RWPE2 (cell line): ENCODE data around the gene PHF12.
A peak's percentile ranks its signal among the peaks of the same experiment; 100 is the strongest.

Experiments used
- ATAC-seq: fragments of 200-7000 bp; cut with Tn5 transposase; 3 replicates; pipeline ENCODE4 v1.9.1; 2021; ENCODE audit warnings: low read depth
- DNase-seq: peaks from one replicate; pipeline ENCODE4 v3.0.0-alpha.2; 2020; ENCODE audit warnings: low spot score
- H3K27ac ChIP-seq: fragments of 450-650 bp; 2 replicates; pipeline ENCODE4 v1.5.1; 2017; ENCODE audit warnings: mild to moderate bottlenecking; ENCODE audit not compliant: poor library complexity, severe bottlenecking
- H3K27me3 ChIP-seq: fragments of 250-450 bp; sonication (Bioruptor Pico); 2 replicates; pipeline ENCODE4 v1.5.1; 2021; ENCODE audit warnings: mild to moderate bottlenecking, moderate library complexity; ENCODE audit not compliant: insufficient read depth, poor library complexity, severe bottlenecking
- H3K36me3 ChIP-seq: fragments of 250-450 bp; sonication (Bioruptor Pico); 2 replicates; pipeline ENCODE4 v1.5.1; 2020; ENCODE audit warnings: low read depth, mild to moderate bottlenecking, moderate library complexity
- H3K4me1 ChIP-seq: fragments of 250-450 bp; sonication (Bioruptor Pico); 2 replicates; pipeline ENCODE4 v1.5.1; 2021; ENCODE audit warnings: mild to moderate bottlenecking, moderate library complexity; ENCODE audit not compliant: insufficient read depth, poor library complexity, severe bottlenecking
- H3K4me3 ChIP-seq: fragments of 250-450 bp; sonication (Bioruptor Pico); 2 replicates; pipeline ENCODE4 v1.5.1; 2021; ENCODE audit warnings: mild to moderate bottlenecking, moderate library complexity; ENCODE audit not compliant: severe bottlenecking
- H3K9me3 ChIP-seq: fragments of 250-450 bp; sonication (Bioruptor Pico); 2 replicates; pipeline ENCODE4 v1.5.1; 2021; ENCODE audit warnings: mild to moderate bottlenecking, moderate library complexity; ENCODE audit not compliant: severe bottlenecking
- CTCF ChIP-seq: fragments of 450-650 bp; IDR thresholded peaks from one replicate; pipeline ENCODE4 v1.5.1; 2017; ENCODE audit warnings: mild to moderate bottlenecking, moderate library complexity; ENCODE audit not compliant: poor library complexity, severe bottlenecking

Gene PHF12

GRCh38 chr17:28949185-28950016 is 1.9 kb downstream of the PHF12 start:
- no peak for TF ChIP-seq CTCF
- H3K27me3 ChIP-seq, result no peaks in the 10 kb centered on the region
- H3K4me1 ChIP-seq, result peaks cover 29% of the 10 kb centered on the region
- ATAC-seq, result no peak
- DNase-seq, result no peak
- H3K27ac ChIP-seq, result peak overlapping the region; percentile 86
- no peaks in the 10 kb centered on the region for H3K9me3 ChIP-seq
- H3K36me3 ChIP-seq, result peaks cover 31% of the 10 kb centered on the region
- H3K4me3 ChIP-seq, result peak overlapping the region; percentile 47

- no peaks in the 10 kb centered on the region for H3K9me3 ChIP-seq
- no peak for ATAC-seq
- peak overlapping the region; percentile 47 for H3K4me3 ChIP-seq
- H3K27ac ChIP-seq, result peak overlapping the region; percentile 86
- H3K36me3 ChIP-seq, result peaks cover 37% of the 10 kb centered on the region
- no peaks in the 10 kb centered on the region for H3K27me3 ChIP-seq
- no peak for DNase-seq
- peaks cover 29% of the 10 kb centered on the region for H3K4me1 ChIP-seq
- TF ChIP-seq CTCF, result no peak
Measured at GRCh38 chr17:28948873-28949184, 2.5 kb downstream of the PHF12 start.

GRCh38 chr17:28948342-28948741 is 3.0 kb downstream of the PHF12 start:
- H3K4me3 ChIP-seq, result peak overlapping the region; percentile 47
- peaks cover 42% of the 10 kb centered on the region for H3K36me3 ChIP-seq
- no peaks in the 10 kb centered on the region for H3K9me3 ChIP-seq
- H3K27me3 ChIP-seq, result no peaks in the 10 kb centered on the region
- TF ChIP-seq CTCF, result no peak
- no peak for ATAC-seq
- peak overlapping the region; percentile 86 for H3K27ac ChIP-seq
- no peak for DNase-seq
- peaks cover 29% of the 10 kb centered on the region for H3K4me1 ChIP-seq

GRCh38 chr17:28947639-28948038 is 3.7 kb downstream of the PHF12 start:
- H3K36me3 ChIP-seq, result peaks cover 48% of the 10 kb centered on the region
- peak overlapping the region; percentile 86 for H3K27ac ChIP-seq
- no peak for TF ChIP-seq CTCF
- ATAC-seq (no peak), DNase-seq (no peak)
- H3K4me1 ChIP-seq, result peaks cover 29% of the 10 kb centered on the region
- H3K9me3 ChIP-seq, result no peaks in the 10 kb centered on the region
- no peaks in the 10 kb centered on the region for H3K27me3 ChIP-seq
- H3K4me3 ChIP-seq, result peak overlapping the region; percentile 47

GRCh38 chr17:28946239-28946638 is 5.1 kb downstream of the PHF12 start:
- H3K9me3 ChIP-seq, result no peaks in the 10 kb centered on the region
- H3K27me3 ChIP-seq, result no peaks in the 10 kb centered on the region
- no peak overlapping the region for H3K4me3 ChIP-seq
- no peak for DNase-seq
- TF ChIP-seq CTCF, result no peak
- peak overlapping the region; percentile 86 for H3K27ac ChIP-seq
- ATAC-seq, result peak; percentile 50
- peaks cover 57% of the 10 kb centered on the region for H3K36me3 ChIP-seq
- peaks cover 29% of the 10 kb centered on the region for H3K4me1 ChIP-seq
